Kidney (tissue), 22 donors: ENCODE measurements around the gene CAPN14. TPM values are rescaled to one million over a fixed set of nuclear protein-coding genes. Genes with fewer than 3 reads are reported as not detected.

Experiments
- DNase-seq, 5 donors: peaks; one replicate each; pipeline ENCODE4 v3.0.0-alpha.2; 2013 to 2020
- FAIRE-seq: peaks from 2 replicates; lab custom pipeline; 2012; peaks lifted over from hg19 to GRCh38; lab: Jason Lieb, UNC
- H3K27ac ChIP-seq, 2 donors: one replicate each; pipeline ENCODE4 v1.7.0; 2013; ENCODE audit warnings: low read depth in 2 of 2, low read length in 2 of 2, inconsistent platforms in 1 of 2
- H3K27me3 ChIP-seq: one replicate; pipeline ENCODE4 v1.7.1; 2013; ENCODE audit warnings: low read length, inconsistent platforms; ENCODE audit not compliant: control insufficient read depth, insufficient read depth
- H3K36me3 ChIP-seq, 3 donors: one replicate each; pipeline versions ENCODE4 v1.7.0 to v1.7.1; 2013; ENCODE audit warnings: low read length in 3 of 3, control low read depth in 1 of 3, inconsistent platforms in 1 of 3; ENCODE audit not compliant: insufficient read depth in 3 of 3, control insufficient read depth in 2 of 3
- H3K4me1 ChIP-seq, 3 donors: one replicate each; pipeline versions ENCODE4 v1.7.0 to v1.7.1; 2013; ENCODE audit warnings: low read length in 3 of 3, inconsistent platforms in 1 of 3, low read depth in 1 of 3; ENCODE audit not compliant: control insufficient read depth in 2 of 3, insufficient read depth in 2 of 3
- H3K4me3 ChIP-seq, 3 donors: one replicate each; pipeline versions ENCODE4 v1.7.0 to v1.8.1; 2013; ENCODE audit warnings: low read length in 3 of 3, control low read depth in 1 of 3, inconsistent platforms in 1 of 3
- H3K9ac ChIP-seq, 3 donors: one replicate each; pipeline versions ENCODE4 v1.7.0 to v1.7.1; 2013; ENCODE audit warnings: low read length in 3 of 3, control low read depth in 1 of 3, inconsistent platforms in 1 of 3
- H3K9me3 ChIP-seq, 3 donors: one replicate each; pipeline versions ENCODE4 v1.7.0 to v1.7.1; 2013; ENCODE audit warnings: low read length in 3 of 3, control low read depth in 1 of 3, inconsistent platforms in 1 of 3; ENCODE audit not compliant: control insufficient read depth in 2 of 3, insufficient read depth in 1 of 3
- CTCF ChIP-seq: IDR thresholded peaks from 3 replicates; pipeline ENCODE4 v1.5.1; 2012; ENCODE audit warnings: mild to moderate bottlenecking, moderate library complexity, borderline replicate concordance; ENCODE audit not compliant: insufficient read depth; ENCODE audit errors: extremely low read depth
- intact Hi-C: fragments of 100-400 bp; cut with DNase I; formaldehyde crosslinking; loops from one replicate; pipeline ENCODE4 v1.11.1; 2022
- long read RNA-seq, 10 donors: library from polyadenylated mRNA in 1 of 10; unstranded in 1 of 10; transcript quantifications; one replicate each; pipeline ENCODE4 v2.0.0 and lab custom pipeline, GENCODE V29; 2021 to 2026
- polyA plus RNA-seq: library from polyadenylated mRNA; stranded (reverse); fragments of 350-450 nt; fragmentation: Illumina TruSeq; extraction: RNeasy Lipid Tissue Mini Kit (QIAGEN cat#74804); gene quantifications from one replicate; pipeline ENCODE4 v1.2.3, GENCODE V29; 2014; ENCODE audit warnings: low read depth, low replicate concordance; ENCODE audit not compliant: insufficient read depth
- total RNA-seq: library from RNA; stranded (reverse); fragmentation: NEBNext Ultra II Directional; extraction: Animal tissue kit (Norgen Biotek cat#: 25700); gene quantifications from one replicate; pipeline ENCODE4 v1.2.1, GENCODE V29; 2021
- donor health status: control.
- donor health status: control.
- donor health status: control.
- donor health status: control.
- donor health status: control.
- donor health status: DM: yes; HTN: yes; CAD: no.
- donor health status: Normal renal cell carcinoma (clear cell type).

CAPN14 gene
- total RNA-seq (0.25 TPM), polyA plus RNA-seq (0.22 TPM)
- long read RNA-seq, donor 1: 0 reads
- long read RNA-seq, donor 2: 0 reads
- long read RNA-seq, donor 3: 0 reads
- long read RNA-seq, donor 4: 0 reads
- long read RNA-seq, donor 5: 0 reads
- long read RNA-seq, donor 6: 0 reads
- long read RNA-seq, donor 7, partial matches to known transcripts: 0 of 1 reads
- long read RNA-seq, donor 7, other reads (novel, unspliced or antisense): 1 of 1 reads
- long read RNA-seq, donor 8: 0 reads
- long read RNA-seq, donor 9: 0 reads
- long read RNA-seq, donor 10, partial matches to known transcripts: 0 of 9 reads
- long read RNA-seq, donor 10, other reads (novel, unspliced or antisense): 9 of 9 reads

DNA sequence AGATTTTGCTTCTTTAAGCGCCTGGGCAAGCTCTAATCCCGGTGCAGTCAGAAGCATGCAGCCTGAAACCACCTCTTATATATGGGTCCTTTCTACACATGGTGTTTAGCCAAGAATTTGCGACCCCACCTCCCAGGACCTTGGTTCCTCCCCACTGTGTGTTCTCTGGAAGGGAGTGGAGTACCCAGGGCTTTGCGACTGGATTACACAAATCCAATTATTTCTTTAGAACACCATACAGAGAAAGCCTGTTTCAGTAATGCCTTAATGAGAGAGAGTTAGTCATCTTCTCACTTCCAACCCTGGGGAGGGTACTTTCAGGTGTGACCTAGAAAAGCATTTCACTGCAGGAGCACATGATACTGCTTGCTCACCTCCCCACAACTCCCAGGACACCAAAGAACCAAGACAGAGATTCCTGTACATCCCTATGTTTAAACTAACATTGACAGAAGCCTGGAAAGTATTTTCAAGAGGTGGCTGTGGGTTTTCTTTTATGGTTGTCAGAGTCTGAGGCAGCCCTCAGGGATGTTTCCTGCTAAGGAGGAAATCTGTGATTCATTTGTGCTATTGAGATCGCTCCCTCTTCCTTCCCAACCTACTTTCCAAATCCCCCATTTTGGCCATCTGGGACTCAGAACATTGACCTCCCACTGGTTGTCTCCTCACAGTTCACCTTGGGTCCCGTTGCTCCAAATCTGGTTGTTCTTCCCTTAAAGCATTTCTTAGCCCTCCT, at the start of gene CAPN14:
Gene CAPN14 (minus strand): TSS at position 51 of the 736 bp plus-strand sequence. CDS start 12,068 bp downstream, outside the sequence.
- Histone ChIP-seq H3K9me3 (no peaks in the 10 kb centered on the region), H3K36me3 (no peaks in the 10 kb centered on the region), H3K4me1 (peaks cover 0 to 2% (median 0%) of the 10 kb centered on the region in 3 donors), H3K27ac (no peak within 1 kb of the TSS), H3K4me3 (no peak within 1 kb of the TSS), H3K9ac (no peak within 1 kb of the TSS), H3K27me3 (no peaks in the 10 kb centered on the region)
- no peak for FAIRE-seq
- TF ChIP-seq CTCF: no peak
- no peak for DNase-seq
- intact Hi-C loops: no loop called here

DNA sequence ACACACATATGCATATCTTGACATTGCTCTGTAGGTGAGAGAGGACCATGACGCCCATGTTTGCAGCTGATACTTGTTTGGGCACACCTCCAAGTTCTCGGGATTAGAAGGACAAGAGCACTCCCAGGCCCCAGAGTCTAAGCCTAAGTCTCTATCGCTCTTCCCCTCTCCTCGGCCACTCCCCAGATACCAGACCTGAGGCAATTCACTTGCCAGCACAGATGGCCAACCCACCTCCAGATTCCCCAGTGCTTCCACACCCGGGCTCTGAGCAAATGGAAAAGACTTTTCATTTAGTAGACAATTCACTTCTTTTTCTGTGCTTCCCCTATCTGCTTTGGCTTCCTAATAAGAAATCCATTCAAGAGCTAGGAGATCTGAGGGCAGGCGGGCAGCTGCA, 49.5 kb upstream of the CAPN14 start:
- Histone ChIP-seq H3K9ac (no peak overlapping the region), H3K4me1 (peaks cover 0 to 2% (median 0%) of the 10 kb centered on the region in 3 donors), H3K4me3 (no peak overlapping the region), H3K9me3 (no peaks in the 10 kb centered on the region), H3K27ac (no peak overlapping the region), H3K27me3 (no peaks in the 10 kb centered on the region), H3K36me3 (peaks cover 0 to 4% (median 0%) of the 10 kb centered on the region in 3 donors)
- intact Hi-C loops: no loop called here
- no peak for DNase-seq
- no peak for FAIRE-seq
- TF ChIP-seq CTCF: no peak

DNA sequence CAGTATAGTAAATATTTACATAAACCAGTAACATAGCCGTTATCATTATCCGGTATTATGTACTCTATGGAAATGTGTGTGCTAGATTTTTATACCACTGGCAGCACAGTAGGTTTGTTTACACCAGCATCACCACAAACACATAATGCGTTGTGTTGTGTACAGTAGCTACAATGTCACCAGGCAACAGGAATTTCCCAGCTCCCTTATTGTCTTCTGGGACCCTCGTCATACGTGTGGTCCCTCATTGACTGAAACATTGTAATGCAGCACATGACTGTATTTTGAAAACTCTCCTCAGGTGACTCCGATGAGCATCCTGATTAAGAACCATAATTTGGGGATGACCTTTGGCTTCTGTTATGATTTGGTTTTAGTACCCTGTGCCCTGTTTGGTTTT, 47.9 kb upstream of the CAPN14 start:
- no peak for TF ChIP-seq CTCF
- DNase-seq (no peak), FAIRE-seq (no peak)
- H3K4me1 ChIP-seq: no peaks in the 10 kb centered on the region
- H3K9me3 ChIP-seq: no peaks in the 10 kb centered on the region
- peaks cover 0 to 9% (median 3%) of the 10 kb centered on the region in 3 donors for H3K36me3 ChIP-seq
- H3K27ac ChIP-seq: no peak overlapping the region
- no peaks in the 10 kb centered on the region for H3K27me3 ChIP-seq
- intact Hi-C loops: no loop called here
- no peak overlapping the region for H3K4me3 ChIP-seq
- no peak overlapping the region for H3K9ac ChIP-seq
